Activated naive CD8-positive, alpha-beta T cell (primary cell): ENCODE data around the gene TXNDC11.

Experiments
- H3K27ac Mint-ChIP-seq: one replicate; pipeline ENCODE4 v1.8.0; 2021; ENCODE audit warnings: mixed read lengths
- H3K27me3 Mint-ChIP-seq: one replicate; pipeline ENCODE4 v1.8.0; 2021; ENCODE audit warnings: mixed read lengths
- H3K36me3 Mint-ChIP-seq: one replicate; pipeline ENCODE4 v1.8.0; 2021; ENCODE audit warnings: mixed read lengths
- H3K4me1 Mint-ChIP-seq: one replicate; pipeline ENCODE4 v1.8.0; 2021; ENCODE audit warnings: low read depth, mixed read lengths
- H3K4me3 Mint-ChIP-seq: one replicate; pipeline ENCODE4 v1.8.0; 2021; ENCODE audit warnings: mild to moderate bottlenecking, mixed read lengths
- H3K9me3 Mint-ChIP-seq: one replicate; pipeline ENCODE4 v1.8.0; 2021; ENCODE audit warnings: low read depth, mixed read lengths

TXNDC11 gene

DNA sequence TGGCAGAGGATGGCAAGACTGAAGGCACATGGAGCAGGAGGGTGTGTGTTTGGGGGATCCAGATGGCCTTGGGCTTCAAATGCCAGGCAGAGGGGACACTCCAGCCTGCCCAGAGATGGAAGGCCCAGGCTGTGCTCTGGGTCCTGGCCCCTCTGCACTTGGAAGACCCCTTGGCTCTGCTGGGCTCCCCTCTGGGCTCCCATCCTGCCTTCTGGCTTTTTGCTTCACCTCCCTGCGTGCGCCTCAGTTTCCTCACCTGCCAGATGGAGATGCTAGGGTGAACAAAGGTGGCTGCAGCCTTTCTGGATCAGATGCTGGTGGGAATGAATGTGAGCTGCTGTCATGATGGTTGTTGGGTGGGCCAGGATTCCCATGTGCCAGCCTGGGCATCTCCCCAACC is 71.4 kb downstream of the TXNDC11 start:
- H3K27ac Mint-ChIP-seq: peak overlapping the region; percentile 90
- H3K36me3 Mint-ChIP-seq: no peaks in the 10 kb centered on the region
- H3K4me3 Mint-ChIP-seq: peak overlapping the region; percentile 85
- H3K4me1 Mint-ChIP-seq: peaks cover 64% of the 10 kb centered on the region
- H3K27me3 Mint-ChIP-seq: no peaks in the 10 kb centered on the region
- H3K9me3 Mint-ChIP-seq: no peaks in the 10 kb centered on the region

DNA sequence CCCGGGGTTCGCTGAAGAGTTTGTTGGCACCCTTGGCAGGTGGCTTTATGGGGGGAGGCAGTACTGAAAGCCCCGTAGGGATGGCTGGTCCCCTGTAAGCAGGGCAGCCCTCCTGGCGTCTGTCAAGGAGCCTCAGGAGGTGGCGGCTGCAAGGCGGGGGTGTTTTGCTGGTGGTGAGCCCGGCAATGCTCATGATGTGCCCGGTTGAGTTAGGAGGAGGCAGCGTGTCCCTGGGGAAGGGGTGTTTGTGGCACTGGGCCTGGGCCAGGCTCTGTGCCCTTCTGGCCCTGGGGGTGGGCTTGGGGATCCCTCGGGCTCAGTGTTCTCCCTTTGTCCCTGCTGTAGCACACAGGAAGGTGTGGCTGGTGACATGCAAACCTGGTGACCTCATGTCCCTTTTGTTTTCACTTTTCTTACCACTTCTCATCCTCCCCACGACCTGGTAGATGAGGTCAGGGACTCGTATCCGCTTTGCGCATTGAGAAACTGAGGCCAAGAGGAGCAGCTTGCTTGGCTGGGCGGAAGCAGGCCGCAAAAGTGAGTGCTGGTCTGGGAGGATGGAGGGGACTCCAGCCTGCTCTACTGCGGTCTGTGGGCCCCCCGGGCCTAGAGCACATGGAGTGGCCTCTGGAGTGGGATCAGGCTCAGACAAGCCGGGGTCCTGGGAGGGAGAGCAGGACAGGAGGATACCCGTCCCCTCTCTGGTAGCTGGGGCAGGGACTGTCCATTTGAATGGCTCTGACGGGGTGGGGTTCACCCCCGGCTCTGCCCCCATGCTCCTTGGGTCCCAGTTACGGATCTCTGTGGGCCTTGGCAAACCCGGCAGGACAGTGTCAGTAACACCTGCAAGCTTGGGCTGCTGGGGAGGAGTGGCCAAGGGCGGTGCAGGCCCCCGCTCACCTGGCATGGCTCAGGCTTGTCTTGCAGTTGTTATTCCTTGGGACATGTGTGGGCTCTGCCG is 72.2 kb downstream of the TXNDC11 start:
- Mint-ChIP-seq H3K27me3 (no peaks in the 10 kb centered on the region), H3K4me3 (peak overlapping the region; percentile 85), H3K4me1 (peaks cover 67% of the 10 kb centered on the region), H3K36me3 (no peaks in the 10 kb centered on the region), H3K9me3 (no peaks in the 10 kb centered on the region), H3K27ac (peak overlapping the region; percentile 90)

DNA sequence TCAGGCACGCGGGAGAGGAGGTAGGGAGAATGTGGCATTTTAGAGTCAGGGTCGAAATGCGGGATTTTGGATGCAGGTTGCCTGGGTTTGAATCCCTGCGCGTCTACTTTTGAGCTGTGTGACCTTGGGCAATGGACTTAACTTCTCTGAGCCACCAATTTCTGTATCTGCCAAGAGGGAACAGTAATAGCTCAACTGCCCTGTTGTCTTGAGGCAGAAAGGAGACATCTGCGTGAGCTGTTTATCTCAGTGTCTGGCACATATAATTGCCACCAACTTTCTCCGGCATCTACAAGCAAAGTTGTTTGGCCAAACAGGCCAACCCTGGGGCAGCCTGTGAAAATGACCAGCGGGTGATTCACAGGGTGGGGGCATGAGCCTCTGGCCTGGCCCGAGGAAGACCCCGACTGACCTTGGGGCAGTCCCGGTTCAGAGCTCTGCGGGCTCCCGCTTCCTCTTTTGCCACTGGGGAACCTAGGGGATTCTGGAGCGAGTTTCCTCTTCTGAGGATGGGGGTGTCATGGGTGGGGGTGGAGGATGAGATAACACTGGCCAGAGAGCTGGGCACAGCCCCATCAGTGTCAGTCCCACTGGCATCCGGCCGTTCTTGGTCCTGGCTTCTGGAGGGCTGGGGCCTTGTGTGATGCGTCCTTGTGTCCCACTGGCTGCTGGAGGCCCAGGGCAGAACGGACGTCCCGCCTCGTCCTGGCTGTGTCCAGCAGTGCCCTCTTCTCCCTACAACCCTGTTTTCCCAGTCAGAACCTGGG is 73.1 kb downstream of the TXNDC11 start:
- H3K36me3 Mint-ChIP-seq: no peaks in the 10 kb centered on the region
- no peaks in the 10 kb centered on the region for H3K27me3 Mint-ChIP-seq
- H3K4me3 Mint-ChIP-seq: peak overlapping the region; percentile 85
- peak overlapping the region; percentile 90 for H3K27ac Mint-ChIP-seq
- H3K9me3 Mint-ChIP-seq: no peaks in the 10 kb centered on the region
- H3K4me1 Mint-ChIP-seq: peaks cover 70% of the 10 kb centered on the region

DNA sequence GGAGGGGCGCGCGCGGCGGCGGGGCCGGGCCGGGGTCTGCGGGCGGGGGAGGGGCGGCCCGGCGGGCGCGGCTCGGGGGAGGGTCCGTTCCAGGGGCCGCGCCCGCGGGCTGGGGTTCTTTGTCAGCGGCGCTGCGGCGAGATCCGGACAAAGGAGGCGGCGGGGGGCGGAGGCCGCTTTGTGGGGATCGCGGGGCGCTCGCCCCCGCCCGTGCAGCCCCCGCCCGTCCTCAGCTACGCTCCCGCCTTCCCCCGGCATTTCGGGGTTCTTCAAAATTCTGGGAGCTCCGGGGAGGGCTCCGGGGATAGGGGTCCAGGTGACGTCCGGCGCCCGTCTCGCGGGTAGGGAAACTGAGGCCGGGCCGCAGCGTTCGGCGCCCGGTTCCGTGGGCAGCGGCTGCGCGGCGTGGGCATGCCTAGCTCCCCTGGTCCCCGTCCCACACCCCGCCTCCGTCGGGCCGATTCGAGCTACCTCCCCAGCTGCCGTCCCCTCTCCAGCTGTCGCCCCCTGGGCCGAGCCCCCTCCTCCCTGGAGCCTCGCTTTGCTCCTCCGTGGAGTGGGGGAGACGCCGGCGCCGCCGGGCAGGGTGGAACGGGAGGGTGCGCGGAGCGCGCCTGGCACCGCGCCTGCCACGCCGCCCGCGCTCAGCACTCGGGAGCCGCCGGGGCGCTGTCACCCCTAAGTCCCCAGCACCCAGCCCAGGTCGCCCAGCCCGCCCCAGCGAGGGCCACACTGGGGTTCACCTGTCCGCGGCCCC is 73.9 kb downstream of the TXNDC11 start:
- Mint-ChIP-seq H3K4me3 (peak overlapping the region; percentile 85), H3K9me3 (no peaks in the 10 kb centered on the region), H3K27ac (no peak overlapping the region), H3K36me3 (no peaks in the 10 kb centered on the region), H3K27me3 (no peaks in the 10 kb centered on the region), H3K4me1 (peaks cover 74% of the 10 kb centered on the region)

DNA sequence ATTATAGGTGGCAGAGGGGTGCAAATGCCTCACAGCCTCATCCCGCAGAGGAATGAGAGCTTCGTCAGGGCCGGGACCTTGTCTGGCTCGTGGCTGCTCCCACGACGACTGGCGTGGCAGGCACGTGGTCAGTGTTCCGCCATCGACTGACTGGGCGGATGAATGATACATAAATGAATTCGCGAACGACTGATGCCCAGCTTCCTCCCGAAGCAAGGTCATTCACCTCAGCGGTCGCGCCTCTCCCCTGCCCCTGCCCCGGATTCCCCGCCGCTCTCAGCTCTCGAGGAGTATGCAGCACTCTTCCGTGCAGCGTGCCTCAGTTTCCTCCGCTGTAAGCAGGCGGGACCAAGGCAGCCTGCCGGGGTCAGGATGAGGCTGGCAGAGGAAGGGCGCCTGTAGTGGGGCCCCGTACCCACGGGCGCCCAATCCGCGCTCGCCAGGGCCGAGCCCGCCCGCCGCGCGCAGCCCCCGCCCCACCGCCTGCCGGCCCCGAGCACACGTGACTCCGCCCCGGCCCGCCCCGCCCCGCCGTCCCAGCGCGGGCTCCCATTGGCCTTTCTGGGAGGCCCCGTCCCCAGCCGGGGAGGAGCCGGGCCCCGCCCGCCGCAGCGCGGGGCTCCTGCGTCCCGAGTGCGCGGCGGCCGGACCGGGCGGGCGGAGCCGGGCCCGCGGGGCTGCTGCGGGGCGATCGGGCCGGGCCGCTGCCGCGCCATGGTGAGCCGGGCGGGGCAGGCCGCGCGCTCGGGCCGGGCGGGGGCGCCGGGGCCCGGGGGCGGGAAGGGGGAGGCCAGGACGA is 74.6 kb downstream of the TXNDC11 start, which contains the start of gene SNN:
SNN (plus strand) TSS at position 632 of the 799 bp plus-strand sequence. CDS start 7,605 bp downstream, outside the sequence.
- Mint-ChIP-seq H3K4me3 (peak within 1 kb of the TSS; percentile 85), H3K36me3 (no peaks in the 10 kb centered on the region), H3K9me3 (no peaks in the 10 kb centered on the region), H3K27me3 (no peaks in the 10 kb centered on the region), H3K4me1 (peaks cover 71% of the 10 kb centered on the region), H3K27ac (peak within 1 kb of the TSS; percentile 90)

DNA sequence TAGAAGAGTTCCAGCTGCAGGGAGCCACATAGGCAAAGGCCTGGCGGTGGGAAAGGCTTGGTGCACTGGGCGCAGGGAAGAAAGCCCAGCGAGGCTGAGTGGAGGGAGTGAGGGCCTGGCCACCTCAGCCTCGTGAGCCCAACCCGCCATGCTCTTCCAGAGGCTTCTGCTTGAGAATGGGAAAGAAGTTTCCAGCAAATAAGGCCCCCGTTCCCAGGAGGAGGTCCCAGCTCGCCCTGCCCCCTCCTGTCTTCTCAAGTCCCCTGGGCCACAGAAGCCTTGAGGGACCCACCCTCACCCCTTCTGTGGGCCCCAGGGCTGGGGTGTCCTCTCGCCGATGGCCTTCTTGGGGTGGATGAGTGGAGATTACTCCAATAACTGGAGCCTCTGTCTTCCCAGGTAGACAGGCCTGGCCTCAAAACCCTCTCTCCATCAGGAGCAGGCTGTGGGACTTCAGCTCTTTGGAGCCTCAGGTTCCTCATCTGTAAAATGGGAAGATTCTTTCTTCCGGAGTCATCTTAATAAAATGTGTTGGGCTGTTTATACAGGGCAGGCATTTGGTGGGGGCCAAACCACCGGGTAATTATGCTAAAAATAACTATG is 75.3 kb downstream of the TXNDC11 start:
- no peak overlapping the region for H3K27ac Mint-ChIP-seq
- no peaks in the 10 kb centered on the region for H3K9me3 Mint-ChIP-seq
- no peaks in the 10 kb centered on the region for H3K36me3 Mint-ChIP-seq
- H3K4me1 Mint-ChIP-seq: peaks cover 70% of the 10 kb centered on the region
- H3K27me3 Mint-ChIP-seq: no peaks in the 10 kb centered on the region
- H3K4me3 Mint-ChIP-seq: peak overlapping the region; percentile 69

DNA sequence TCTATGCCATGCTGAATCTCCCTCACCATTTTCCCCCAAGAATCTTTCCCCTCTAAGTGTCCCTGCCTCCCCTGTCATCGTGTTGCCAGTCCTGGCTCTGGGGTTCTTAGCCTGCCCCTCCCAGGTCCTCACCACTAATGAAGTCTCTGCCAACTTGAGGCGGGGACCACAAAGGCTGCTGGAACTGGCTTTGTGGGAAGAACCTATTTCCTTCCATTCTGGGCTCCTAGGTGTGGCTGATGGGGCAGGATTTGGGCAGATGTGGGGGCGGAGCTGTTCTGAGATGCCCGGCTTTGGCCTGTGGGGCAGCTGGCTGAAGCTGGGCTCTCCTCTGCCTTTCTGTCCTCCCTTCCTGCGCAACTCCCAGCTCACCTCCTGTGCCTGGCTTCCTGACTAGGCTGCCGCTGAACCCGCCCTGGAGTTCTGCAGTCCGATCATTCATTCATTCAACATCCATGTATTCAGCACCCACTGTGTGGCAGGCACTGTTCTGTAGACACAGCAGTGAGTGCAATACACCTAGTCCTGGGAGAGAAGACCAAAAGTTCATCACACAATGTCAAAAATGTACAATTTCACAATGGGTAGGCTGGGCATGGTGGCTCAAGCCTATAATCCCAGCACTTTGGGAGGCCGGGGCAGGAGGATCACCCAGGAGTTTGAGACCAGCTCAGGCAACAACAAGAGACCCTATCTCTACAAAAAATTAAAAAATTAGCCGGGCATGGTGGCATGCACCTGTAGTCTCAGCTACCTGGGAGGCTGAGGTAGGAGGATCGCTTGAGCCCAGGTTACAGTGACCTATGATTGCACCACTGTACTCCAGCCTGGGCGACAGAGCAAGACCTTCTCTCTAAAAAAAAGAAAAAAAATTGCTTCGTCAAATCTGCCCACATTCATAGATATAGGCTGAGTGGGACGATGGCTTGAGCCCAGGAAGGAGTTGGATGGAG is 76.3 kb downstream of the TXNDC11 start:
- Mint-ChIP-seq H3K27ac (peak overlapping the region; percentile 81), H3K4me3 (peak overlapping the region; percentile 69)

DNA sequence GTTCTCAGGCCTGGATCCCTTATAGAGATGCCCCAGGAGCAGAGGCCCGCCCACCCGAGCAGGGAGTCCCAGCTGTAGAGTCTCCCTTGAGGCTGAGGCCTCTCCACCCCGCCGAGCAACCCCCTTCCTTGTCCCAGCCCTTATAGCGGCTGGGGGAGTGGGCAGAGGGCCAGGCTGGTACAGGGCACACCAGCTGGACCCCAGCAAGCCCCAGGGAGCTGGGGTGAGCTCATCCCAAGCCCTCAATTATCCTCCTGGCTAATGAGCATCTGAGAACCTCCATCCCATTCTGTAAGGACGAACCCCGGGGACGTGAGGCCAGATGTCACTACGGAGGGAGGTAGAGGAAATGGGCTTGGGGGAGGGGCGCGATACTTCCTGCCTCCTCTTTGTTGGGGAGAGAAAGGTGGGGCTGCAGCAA is 77.6 kb downstream of the TXNDC11 start:
- H3K9me3 Mint-ChIP-seq: no peaks in the 10 kb centered on the region
- peak overlapping the region; percentile 61 for H3K4me3 Mint-ChIP-seq
- H3K4me1 Mint-ChIP-seq: peaks cover 53% of the 10 kb centered on the region
- peak overlapping the region; percentile 88 for H3K27ac Mint-ChIP-seq
- no peaks in the 10 kb centered on the region for H3K36me3 Mint-ChIP-seq
- H3K27me3 Mint-ChIP-seq: no peaks in the 10 kb centered on the region

More for the DNA sequence above, 76.3 kb downstream of the TXNDC11 start:
- H3K4me1 Mint-ChIP-seq: peaks cover 64% of the 10 kb centered on the region
- H3K36me3 Mint-ChIP-seq: no peaks in the 10 kb centered on the region
- H3K9me3 Mint-ChIP-seq: no peaks in the 10 kb centered on the region
- H3K27me3 Mint-ChIP-seq: no peaks in the 10 kb centered on the region

DNA sequence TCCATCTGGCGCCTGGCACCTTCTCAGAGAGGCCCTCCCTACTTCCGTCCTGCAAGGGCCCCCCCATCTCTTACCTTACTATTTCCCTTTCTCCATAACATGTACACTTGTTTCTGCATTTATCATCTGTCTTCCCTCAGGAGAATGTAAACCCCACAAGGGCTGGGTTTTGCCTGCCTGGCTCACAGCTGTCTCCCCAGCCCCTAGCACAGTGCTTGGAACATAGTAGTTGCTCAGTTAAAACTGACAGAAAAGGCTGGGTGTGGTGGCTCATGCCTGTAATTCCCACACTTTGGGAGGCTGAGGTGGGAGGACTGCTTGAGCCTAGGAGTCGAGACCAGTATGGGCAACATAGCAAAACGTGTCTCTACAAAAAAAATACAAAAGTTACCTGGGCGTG is 80.1 kb downstream of the TXNDC11 start:
- H3K27ac Mint-ChIP-seq: peak overlapping the region; percentile 16
- H3K27me3 Mint-ChIP-seq: no peaks in the 10 kb centered on the region
- H3K36me3 Mint-ChIP-seq: no peaks in the 10 kb centered on the region
- H3K9me3 Mint-ChIP-seq: no peaks in the 10 kb centered on the region
- H3K4me3 Mint-ChIP-seq: no peak overlapping the region
- peaks cover 43% of the 10 kb centered on the region for H3K4me1 Mint-ChIP-seq

DNA sequence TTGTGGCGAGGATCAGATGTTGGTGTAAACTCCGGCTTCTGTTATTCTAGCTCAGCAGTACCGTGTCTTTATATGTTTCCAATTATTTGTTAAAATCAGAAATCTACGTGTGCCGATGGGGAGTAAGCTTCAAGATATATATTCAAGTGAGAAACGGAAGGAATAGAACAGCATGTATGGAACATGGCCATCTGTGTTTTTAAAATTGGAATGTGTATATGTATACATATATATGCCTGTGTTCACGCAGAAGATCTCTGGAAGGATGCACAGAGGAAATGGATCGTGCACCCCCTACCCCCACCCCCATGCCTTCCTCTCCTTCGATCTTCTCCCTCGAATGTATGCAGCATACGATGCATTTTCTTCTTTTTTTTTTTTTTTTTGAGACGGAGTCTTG is 82.1 kb downstream of the TXNDC11 start:
- H3K27ac Mint-ChIP-seq: no peak overlapping the region
- no peaks in the 10 kb centered on the region for H3K36me3 Mint-ChIP-seq
- H3K4me3 Mint-ChIP-seq: no peak overlapping the region
- H3K4me1 Mint-ChIP-seq: peaks cover 29% of the 10 kb centered on the region
- H3K27me3 Mint-ChIP-seq: no peaks in the 10 kb centered on the region
- no peaks in the 10 kb centered on the region for H3K9me3 Mint-ChIP-seq

DNA sequence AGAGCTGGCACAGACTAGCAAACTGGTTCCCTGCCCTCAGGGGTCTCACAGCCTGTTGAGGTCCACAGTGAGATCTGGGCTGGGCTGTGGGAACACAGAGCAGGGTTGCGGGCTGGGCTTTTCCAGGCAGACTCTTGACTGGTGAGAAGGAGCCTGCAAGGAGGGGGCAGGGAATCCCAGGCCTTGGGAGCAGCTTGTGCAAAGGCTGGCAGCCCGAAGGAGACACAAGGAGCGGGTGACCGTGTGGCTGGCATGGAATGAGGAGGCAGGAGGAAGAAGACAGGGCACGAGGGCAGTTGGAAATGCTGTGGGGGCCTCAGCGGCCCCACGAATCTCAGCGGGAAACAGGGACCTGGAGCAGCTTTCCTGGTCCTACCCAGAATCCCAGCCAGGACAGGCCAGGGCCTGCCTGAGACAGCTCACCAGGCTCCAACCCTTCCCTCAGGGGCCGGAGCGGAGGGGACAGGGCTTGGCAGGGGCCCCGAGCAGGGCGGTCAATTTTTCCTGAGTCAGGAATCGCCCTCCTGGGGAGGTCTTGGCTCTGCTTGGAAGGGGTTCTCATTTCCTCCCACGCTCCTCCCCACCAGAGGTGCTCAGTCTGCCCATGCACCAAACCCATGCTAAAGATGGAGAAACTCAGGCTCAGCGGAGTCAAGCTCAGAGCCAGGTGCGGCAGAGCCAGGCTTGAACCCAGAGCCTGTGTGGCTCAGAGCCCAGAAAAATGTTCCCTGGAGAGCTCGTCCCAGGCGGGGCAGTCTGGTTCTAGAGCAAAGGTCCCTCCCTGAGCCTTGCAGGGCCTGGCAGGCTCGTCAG is 83.6 kb downstream of the TXNDC11 start:
- no peaks in the 10 kb centered on the region for H3K9me3 Mint-ChIP-seq
- no peak overlapping the region for H3K4me3 Mint-ChIP-seq
- no peaks in the 10 kb centered on the region for H3K36me3 Mint-ChIP-seq
- H3K4me1 Mint-ChIP-seq: peaks cover 22% of the 10 kb centered on the region
- no peak overlapping the region for H3K27ac Mint-ChIP-seq
- no peaks in the 10 kb centered on the region for H3K27me3 Mint-ChIP-seq

DNA sequence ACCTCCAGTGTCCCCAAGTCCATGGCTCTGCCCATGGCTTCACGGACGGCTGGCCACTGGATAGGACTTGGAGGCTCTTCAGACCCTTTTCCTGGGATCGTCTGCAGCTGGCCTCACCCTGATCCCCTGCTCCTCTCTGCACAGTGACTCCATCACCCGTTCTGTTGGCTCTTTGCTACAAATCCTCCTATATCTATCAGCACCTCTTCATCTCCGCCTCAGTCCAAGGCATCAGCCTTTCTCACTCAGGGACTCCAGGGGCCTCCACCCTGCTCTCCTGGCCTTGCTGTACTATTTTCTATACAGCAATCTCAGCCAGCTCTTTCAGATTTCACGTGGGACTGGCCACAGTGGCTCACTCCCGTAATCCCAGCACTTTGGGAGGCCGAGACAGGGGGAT is 85.1 kb downstream of the TXNDC11 start:
- Mint-ChIP-seq H3K9me3 (no peaks in the 10 kb centered on the region), H3K27me3 (no peaks in the 10 kb centered on the region), H3K36me3 (no peaks in the 10 kb centered on the region), H3K4me1 (peaks cover 17% of the 10 kb centered on the region), H3K27ac (no peak overlapping the region), H3K4me3 (no peak overlapping the region)
